ENCODE measurements around the gene ARMC2. TPM values are rescaled to one million over a fixed set of nuclear protein-coding genes. Genes with fewer than 3 reads are reported as not detected.

Gene ARMC2
- total and polyA plus RNA-seq, 2 experiments from 2014 or later: 0.97 to 4.4 TPM

DNA sequence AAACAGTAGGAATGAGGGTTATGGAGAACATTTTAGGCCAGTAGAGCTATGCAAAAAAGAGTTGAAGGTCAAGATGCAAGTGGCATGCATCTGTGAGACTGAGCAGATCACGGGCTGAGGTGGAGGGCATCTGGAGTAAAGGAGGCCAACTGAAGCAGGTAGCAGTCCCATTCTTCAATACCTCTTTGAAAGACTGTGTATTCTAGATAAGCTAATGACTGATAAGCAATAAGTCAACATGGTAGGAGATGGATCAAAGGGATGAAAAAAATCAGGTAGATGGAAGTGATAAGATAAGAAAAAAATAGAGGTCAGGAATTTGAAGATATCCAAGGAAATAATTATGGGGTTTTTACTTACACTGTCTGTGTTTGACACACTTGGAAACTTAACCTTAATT, 55.6 kb downstream of the ARMC2 start:
- no peak overlapping the region for H3K4me2 ChIP-seq (ENCODE audit: unreplicated experiment)
- no peak overlapping the region for H2AFZ ChIP-seq
- no peaks in the 10 kb centered on the region for H3K27me3 ChIP-seq (replicated peaks; ENCODE audit: insufficient read depth)
- peaks cover 7% of the 10 kb centered on the region for H3K4me1 ChIP-seq (ENCODE audit: insufficient read depth)
- no peak overlapping the region for H3K27ac ChIP-seq
- no peaks in the 10 kb centered on the region for H4K20me1 ChIP-seq (ENCODE audit: insufficient read depth)
- no peaks in the 10 kb centered on the region for H3K9me2 ChIP-seq (ENCODE audit: insufficient read depth)
- peaks cover 6% of the 10 kb centered on the region; the same call in 1 of the 2 replicates for H3F3A ChIP-seq (ENCODE audit: insufficient read depth)
- H3K4me3 ChIP-seq: no peak overlapping the region
- no peak for DNase-seq
- H3K79me2 ChIP-seq (ENCODE audit: insufficient read depth): no peaks in the 10 kb centered on the region
- H3K9me3 ChIP-seq (ENCODE audit: low read depth): no peaks in the 10 kb centered on the region
- in situ Hi-C loops (cut with MboI): no loop called here
- no peaks in the 10 kb centered on the region for H3K36me3 ChIP-seq (ENCODE audit: low read depth)
- no peak overlapping the region for H3K9ac ChIP-seq
- 93 to 94% methylated on average over 1 of the region's 1 CpG for WGBS, 2 experiments (ENCODE audit: low coverage in 1 of 2, low lambda C conversion rate in 2 of 2, missing lambda C conversion rate in 2 of 2)
- no peak for TF ChIP-seq EZH2phosphoT487 (IDR thresholded peaks at IDR 0.05; ENCODE audit: insufficient read depth, low read depth)
- TF ChIP-seq EZH2 (IDR thresholded peaks at IDR 0.05; ENCODE audit: insufficient read depth, poor library complexity, severe bottlenecking): no peak

DNA sequence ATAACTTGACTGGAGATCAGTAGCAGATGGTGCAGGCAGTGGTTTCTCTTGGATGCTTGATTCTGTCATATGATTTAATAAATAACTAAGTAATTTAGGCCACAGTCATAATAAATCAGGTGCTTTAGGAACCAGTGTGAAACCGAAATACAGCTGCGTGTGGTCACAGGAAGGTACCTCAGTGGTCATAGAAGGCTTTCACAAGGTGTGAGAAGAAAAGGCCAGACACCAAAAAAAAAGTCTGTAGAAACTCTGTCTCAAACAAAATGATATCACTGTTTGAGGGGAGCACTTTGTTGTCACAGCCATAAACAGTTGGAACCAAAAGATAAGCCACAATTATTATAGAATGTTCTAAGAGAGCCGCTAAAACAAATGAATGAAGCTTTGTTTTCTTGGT, 56.5 kb downstream of the ARMC2 start:
- H3F3A ChIP-seq (ENCODE audit: insufficient read depth): peaks cover 6% of the 10 kb centered on the region; the same call in 1 of the 2 replicates
- no peaks in the 10 kb centered on the region for H3K36me3 ChIP-seq (ENCODE audit: low read depth)
- TF ChIP-seq EZH2phosphoT487 (IDR thresholded peaks at IDR 0.05; ENCODE audit: insufficient read depth, low read depth) (no peak), EZH2 (IDR thresholded peaks at IDR 0.05; ENCODE audit: insufficient read depth, poor library complexity, severe bottlenecking) (no peak)
- H3K9me3 ChIP-seq (ENCODE audit: low read depth): no peaks in the 10 kb centered on the region
- H3K27me3 ChIP-seq (replicated peaks; ENCODE audit: insufficient read depth): no peaks in the 10 kb centered on the region
- no peak overlapping the region for H3K9ac ChIP-seq
- H3K4me1 ChIP-seq (ENCODE audit: insufficient read depth): peaks cover 7% of the 10 kb centered on the region
- no peak overlapping the region for H2AFZ ChIP-seq
- in situ Hi-C loops (cut with MboI): no loop called here
- H4K20me1 ChIP-seq (ENCODE audit: insufficient read depth): no peaks in the 10 kb centered on the region
- no peak overlapping the region for H3K27ac ChIP-seq
- H3K79me2 ChIP-seq (ENCODE audit: insufficient read depth): no peaks in the 10 kb centered on the region
- DNase-seq: no peak
- H3K9me2 ChIP-seq (ENCODE audit: insufficient read depth): no peaks in the 10 kb centered on the region
- H3K4me2 ChIP-seq (ENCODE audit: unreplicated experiment): no peak overlapping the region
- 90 to 96% methylated on average over 3 of the region's 3 CpGs for WGBS, 2 experiments (ENCODE audit: low coverage in 1 of 2, low lambda C conversion rate in 2 of 2, missing lambda C conversion rate in 2 of 2)
- H3K4me3 ChIP-seq: no peak overlapping the region

- Histone ChIP-seq H3K9me2 (ENCODE audit: insufficient read depth) (no peaks in the 10 kb centered on the region), H4K20me1 (ENCODE audit: insufficient read depth) (no peaks in the 10 kb centered on the region), H3K27ac (no peak overlapping the region), H3K27me3 (replicated peaks; ENCODE audit: insufficient read depth) (no peaks in the 10 kb centered on the region), H3K4me1 (ENCODE audit: insufficient read depth) (no peaks in the 10 kb centered on the region), H3K36me3 (ENCODE audit: low read depth) (no peaks in the 10 kb centered on the region), H3K4me3 (no peak overlapping the region), H3K4me2 (ENCODE audit: unreplicated experiment) (no peak overlapping the region), H3K9me3 (ENCODE audit: low read depth) (no peaks in the 10 kb centered on the region), H3K79me2 (ENCODE audit: insufficient read depth) (no peaks in the 10 kb centered on the region), H3F3A (ENCODE audit: insufficient read depth) (no peaks in the 10 kb centered on the region), H2AFZ (no peak overlapping the region), H3K9ac (no peak overlapping the region)
- in situ Hi-C loops (cut with MboI): no loop called here
- peak; percentile 24 for DNase-seq
- 55 to 59% methylated on average over 4 of the region's 4 CpGs for WGBS, 2 experiments (ENCODE audit: low coverage in 1 of 2, low lambda C conversion rate in 2 of 2, missing lambda C conversion rate in 2 of 2)
- no peak for TF ChIP-seq EZH2phosphoT487 (IDR thresholded peaks at IDR 0.05; ENCODE audit: insufficient read depth, low read depth)
- TF ChIP-seq EZH2 (IDR thresholded peaks at IDR 0.05; ENCODE audit: insufficient read depth, poor library complexity, severe bottlenecking): no peak
Measured at GRCh38 chr6:108914235-108915022, 66.2 kb downstream of the ARMC2 start.

DNA sequence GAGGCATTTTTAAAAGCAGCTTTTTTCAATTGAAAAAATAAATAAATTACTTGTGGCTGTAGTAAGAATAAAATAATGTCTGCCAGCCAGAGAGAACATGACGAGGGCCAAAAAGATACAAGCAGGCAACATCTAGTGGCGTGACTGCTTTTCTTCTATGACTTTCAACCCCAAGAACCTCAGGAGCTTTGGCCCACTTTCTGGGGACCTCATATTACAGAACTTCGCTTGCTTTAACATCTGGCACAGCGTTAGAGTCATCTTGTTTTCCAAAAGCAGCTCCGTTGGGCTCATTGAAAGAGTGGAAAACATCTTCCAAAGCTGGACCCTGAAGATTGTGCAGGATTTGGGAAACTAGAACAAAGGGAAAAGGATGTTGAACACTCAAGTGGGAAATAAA, 67.0 kb downstream of the ARMC2 start:
- H3K4me3 ChIP-seq: no peak overlapping the region
- no peaks in the 10 kb centered on the region for H3K79me2 ChIP-seq (ENCODE audit: insufficient read depth)
- no peaks in the 10 kb centered on the region for H3K9me3 ChIP-seq (ENCODE audit: low read depth)
- H3K9ac ChIP-seq: no peak overlapping the region
- DNase-seq: no peak
- no peak overlapping the region for H2AFZ ChIP-seq
- no peaks in the 10 kb centered on the region for H4K20me1 ChIP-seq (ENCODE audit: insufficient read depth)
- H3K4me1 ChIP-seq (ENCODE audit: insufficient read depth): no peaks in the 10 kb centered on the region
- TF ChIP-seq EZH2phosphoT487 (IDR thresholded peaks at IDR 0.05; ENCODE audit: insufficient read depth, low read depth) (no peak), EZH2 (IDR thresholded peaks at IDR 0.05; ENCODE audit: insufficient read depth, poor library complexity, severe bottlenecking) (no peak)
- H3F3A ChIP-seq (ENCODE audit: insufficient read depth): no peaks in the 10 kb centered on the region
- no peaks in the 10 kb centered on the region for H3K36me3 ChIP-seq (ENCODE audit: low read depth)
- H3K27me3 ChIP-seq (replicated peaks; ENCODE audit: insufficient read depth): no peaks in the 10 kb centered on the region
- no peak overlapping the region for H3K27ac ChIP-seq
- H3K4me2 ChIP-seq (ENCODE audit: unreplicated experiment): no peak overlapping the region
- in situ Hi-C loops (cut with MboI): no loop called here
- 55 to 59% methylated on average over 5 of the region's 5 CpGs for WGBS, 2 experiments (ENCODE audit: low coverage in 1 of 2, low lambda C conversion rate in 2 of 2, missing lambda C conversion rate in 2 of 2)
- H3K9me2 ChIP-seq (ENCODE audit: insufficient read depth): no peaks in the 10 kb centered on the region

Measured in GM23248 (cell line).